ENCODE measurements around the gene RERG.
A peak's percentile ranks its signal among the peaks of the same experiment; 100 is the strongest.

Gene RERG, protein sequence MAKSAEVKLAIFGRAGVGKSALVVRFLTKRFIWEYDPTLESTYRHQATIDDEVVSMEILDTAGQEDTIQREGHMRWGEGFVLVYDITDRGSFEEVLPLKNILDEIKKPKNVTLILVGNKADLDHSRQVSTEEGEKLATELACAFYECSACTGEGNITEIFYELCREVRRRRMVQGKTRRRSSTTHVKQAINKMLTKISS

DNA sequence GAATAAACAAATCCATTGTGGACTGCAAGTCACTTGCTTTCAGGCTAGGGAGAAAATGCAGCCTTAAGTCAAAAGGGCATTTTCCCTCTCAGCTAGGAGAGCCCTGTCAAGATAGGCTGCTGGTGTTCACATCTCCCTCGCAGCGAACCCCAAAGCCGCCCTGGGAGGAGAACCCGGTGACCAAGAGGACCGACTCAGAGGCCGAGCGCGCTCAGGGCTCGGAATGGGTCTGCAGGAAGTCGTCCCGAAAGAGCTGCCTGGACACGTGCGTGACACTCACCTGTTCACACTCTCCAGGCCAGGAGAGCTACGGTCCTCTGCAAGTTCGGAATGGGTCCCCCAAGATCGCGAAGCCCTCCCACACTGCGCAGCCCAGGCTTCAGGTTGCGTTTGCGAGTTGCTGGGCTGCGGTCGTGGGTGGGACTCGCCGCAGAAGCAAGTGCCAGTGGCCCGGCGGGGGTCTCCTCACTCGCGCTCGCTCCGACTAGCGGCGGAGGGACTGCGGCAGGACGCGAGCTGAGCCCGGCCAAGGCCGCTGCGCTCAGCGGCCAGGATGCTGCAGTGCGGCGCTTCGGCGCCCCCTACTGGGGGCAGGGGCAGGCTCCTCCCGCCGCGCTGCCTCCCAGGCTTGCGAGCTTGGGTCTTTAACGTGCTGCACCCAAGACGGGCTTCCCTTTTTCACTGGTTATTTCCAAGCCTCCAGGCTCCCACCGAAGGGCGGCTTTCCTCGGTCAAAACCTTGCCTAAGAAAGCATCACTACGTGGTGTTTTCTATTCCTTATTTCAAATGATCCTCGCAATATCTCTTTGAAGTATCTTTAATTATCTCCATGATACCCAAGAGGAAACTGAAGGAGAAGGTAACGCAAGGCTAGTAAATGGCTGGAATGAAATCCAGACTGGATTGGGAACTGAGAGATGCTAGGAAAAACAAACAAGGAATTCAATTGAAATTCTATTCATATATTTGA, at the start of gene RERG:
RERG (minus strand) TSS at position 503 of the 971 bp plus-strand sequence. CDS start 3,928 bp downstream, outside the sequence.
- no peaks in the 10 kb centered on the region for H3K79me2 ChIP-seq (ENCODE audit: low read length)
- no peaks in the 10 kb centered on the region for H4K20me1 ChIP-seq (ENCODE audit: insufficient read depth, low read length)
- H3K36me3 ChIP-seq (replicated peaks; ENCODE audit: insufficient read depth, low read length), result no peaks in the 10 kb centered on the region
- H3K27me3 ChIP-seq (replicated peaks; ENCODE audit: insufficient read depth, low read length), result peaks cover 16% of the 10 kb centered on the region; the same call in 1 of the 2 replicates
- H3K4me2 ChIP-seq (ENCODE audit: low read depth, low read length), result peak within 1 kb of the TSS; percentile 91
- TF ChIP-seq EZH2phosphoT487 (IDR thresholded peaks at IDR 0.05; ENCODE audit: low read length) (no peak), CTCF (IDR thresholded peaks at IDR 0.05; ENCODE audit: low read length) (peak; percentile 87), EZH2 (optimal IDR thresholded peaks at IDR 0.05; ENCODE audit: low read depth, low read length) (no peak)
- no peaks in the 10 kb centered on the region for H3K9me3 ChIP-seq (replicated peaks; ENCODE audit: insufficient read depth, low read length)
- H3K4me1 ChIP-seq (ENCODE audit: low read length), result peaks cover 10% of the 10 kb centered on the region
- H3K27ac ChIP-seq (ENCODE audit: low read length), result no peak within 1 kb of the TSS
- H3K9me2 ChIP-seq (replicated peaks; ENCODE audit: insufficient read depth, low read length), result no peaks in the 10 kb centered on the region
- peak within 1 kb of the TSS; percentile 83 for H2AFZ ChIP-seq (ENCODE audit: low read length)
- no peaks in the 10 kb centered on the region for H3F3A ChIP-seq (ENCODE audit: insufficient read depth, low read length)
- H3K4me3 ChIP-seq (ENCODE audit: low read length), result peak within 1 kb of the TSS; percentile 55
- H3K9ac ChIP-seq (ENCODE audit: low read length), result no peak within 1 kb of the TSS
- peak; percentile 78 for DNase-seq

DNA sequence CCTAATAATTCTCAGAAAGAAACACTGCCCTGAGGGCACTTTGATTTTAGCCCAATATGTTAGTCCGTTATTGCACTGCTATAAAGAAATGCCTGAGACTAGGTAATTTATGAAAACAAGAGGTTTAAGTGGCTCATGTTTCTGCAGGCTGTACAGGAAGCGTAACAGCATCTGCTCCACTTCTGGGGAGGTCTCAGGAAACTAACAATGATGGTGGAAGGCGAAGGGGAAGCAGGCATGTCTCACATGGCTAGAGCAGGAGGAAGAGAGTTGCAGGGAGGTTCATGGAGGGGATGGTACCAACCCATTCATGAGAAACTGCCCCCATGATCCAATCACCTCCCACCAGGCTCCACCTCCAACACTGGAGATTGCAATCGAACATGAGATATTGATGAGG, 49.4 kb upstream of the RERG start:
- TF ChIP-seq EZH2phosphoT487 (IDR thresholded peaks at IDR 0.05; ENCODE audit: low read length) (no peak), CTCF (IDR thresholded peaks at IDR 0.05; ENCODE audit: low read length) (no peak), EZH2 (optimal IDR thresholded peaks at IDR 0.05; ENCODE audit: low read depth, low read length) (no peak)
- peaks cover 14% of the 10 kb centered on the region for H3K4me1 ChIP-seq (ENCODE audit: low read length)

DNA sequence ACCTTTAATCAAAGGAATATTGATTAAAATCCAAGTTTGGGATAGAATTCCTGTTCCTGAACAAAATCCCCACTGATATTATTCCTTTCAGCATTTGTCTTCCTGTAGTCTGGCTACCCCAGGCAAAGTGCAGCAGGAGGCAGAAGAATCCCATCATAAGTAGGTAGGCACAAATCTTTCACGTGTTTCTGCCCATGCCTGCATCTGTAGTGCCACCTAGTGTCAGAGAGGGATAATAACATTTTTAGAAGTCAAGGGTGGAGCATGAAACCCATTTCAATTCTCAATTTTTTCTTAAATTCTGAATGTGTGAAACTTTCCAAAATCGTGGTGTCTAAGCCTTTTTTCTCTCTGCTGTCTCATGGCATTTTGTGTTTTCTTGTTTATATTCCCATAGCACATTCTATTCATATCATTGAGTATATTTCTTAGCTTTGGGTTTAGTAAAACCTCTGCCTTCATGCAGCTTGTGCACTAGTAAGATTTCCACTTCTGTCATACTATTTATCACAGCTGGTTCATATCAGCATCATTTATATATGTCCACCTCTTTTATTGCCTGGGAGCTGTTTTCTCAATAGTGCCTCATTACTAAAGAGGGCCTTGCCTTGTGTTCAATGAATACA, 47.8 kb upstream of the RERG start:
- H3K4me1 ChIP-seq (ENCODE audit: low read length), result peaks cover 5% of the 10 kb centered on the region
- H3K79me2 ChIP-seq (ENCODE audit: low read length), result no peaks in the 10 kb centered on the region
- no peaks in the 10 kb centered on the region for H3F3A ChIP-seq (ENCODE audit: insufficient read depth, low read length)

More for the DNA sequence above, 49.4 kb upstream of the RERG start:
- Histone ChIP-seq H3K27ac (ENCODE audit: low read length) (no peak overlapping the region), H3K9me3 (replicated peaks; ENCODE audit: insufficient read depth, low read length) (no peaks in the 10 kb centered on the region), H3K4me2 (ENCODE audit: low read depth, low read length) (no peak overlapping the region), H3K36me3 (replicated peaks; ENCODE audit: insufficient read depth, low read length) (no peaks in the 10 kb centered on the region), H3K9me2 (replicated peaks; ENCODE audit: insufficient read depth, low read length) (no peaks in the 10 kb centered on the region), H2AFZ (ENCODE audit: low read length) (no peak overlapping the region), H3K79me2 (ENCODE audit: low read length) (no peaks in the 10 kb centered on the region), H3K9ac (ENCODE audit: low read length) (no peak overlapping the region), H3K4me3 (ENCODE audit: low read length) (no peak overlapping the region), H4K20me1 (ENCODE audit: insufficient read depth, low read length) (no peaks in the 10 kb centered on the region), H3F3A (ENCODE audit: insufficient read depth, low read length) (no peaks in the 10 kb centered on the region), H3K27me3 (replicated peaks; ENCODE audit: insufficient read depth, low read length) (no peaks in the 10 kb centered on the region)
- DNase-seq, result no peak

More for the DNA sequence above, 47.8 kb upstream of the RERG start:
- Histone ChIP-seq H3K4me3 (ENCODE audit: low read length) (no peak overlapping the region), H4K20me1 (ENCODE audit: insufficient read depth, low read length) (no peaks in the 10 kb centered on the region), H3K9ac (ENCODE audit: low read length) (no peak overlapping the region), H3K27me3 (replicated peaks; ENCODE audit: insufficient read depth, low read length) (no peaks in the 10 kb centered on the region), H3K36me3 (replicated peaks; ENCODE audit: insufficient read depth, low read length) (no peaks in the 10 kb centered on the region), H3K9me2 (replicated peaks; ENCODE audit: insufficient read depth, low read length) (no peaks in the 10 kb centered on the region), H3K9me3 (replicated peaks; ENCODE audit: insufficient read depth, low read length) (no peaks in the 10 kb centered on the region), H3K4me2 (ENCODE audit: low read depth, low read length) (no peak overlapping the region), H2AFZ (ENCODE audit: low read length) (no peak overlapping the region), H3K27ac (ENCODE audit: low read length) (no peak overlapping the region)
- TF ChIP-seq CTCF (IDR thresholded peaks at IDR 0.05; ENCODE audit: low read length) (peak; percentile 86), EZH2phosphoT487 (IDR thresholded peaks at IDR 0.05; ENCODE audit: low read length) (no peak), EZH2 (optimal IDR thresholded peaks at IDR 0.05; ENCODE audit: low read depth, low read length) (no peak)
- peak; percentile 67 for DNase-seq
